ENCODE results near the gene MOCS1.

MOCS1 gene

DNA sequence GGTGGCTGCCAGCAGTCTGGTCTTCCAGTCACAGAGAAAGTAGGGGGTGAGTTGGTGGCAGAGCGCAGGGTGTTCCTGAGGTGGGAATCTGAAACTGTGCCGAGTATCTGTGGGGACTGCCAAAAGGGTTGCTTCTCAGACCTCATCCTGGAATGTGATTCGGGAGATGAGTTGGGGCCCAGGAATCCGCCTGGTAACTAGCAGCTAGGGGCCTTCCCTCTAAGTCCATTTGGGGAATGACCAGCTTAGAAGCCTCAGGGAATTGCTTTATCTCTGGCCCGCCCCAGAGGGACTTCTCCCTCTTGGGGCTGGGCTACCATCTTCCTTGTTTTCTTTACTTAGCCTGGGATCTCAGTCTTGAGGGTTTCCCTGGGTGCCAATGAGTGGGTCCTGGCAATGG is 49.6 kb downstream of the MOCS1 start:
- TF ChIP-seq, protein P1, sequence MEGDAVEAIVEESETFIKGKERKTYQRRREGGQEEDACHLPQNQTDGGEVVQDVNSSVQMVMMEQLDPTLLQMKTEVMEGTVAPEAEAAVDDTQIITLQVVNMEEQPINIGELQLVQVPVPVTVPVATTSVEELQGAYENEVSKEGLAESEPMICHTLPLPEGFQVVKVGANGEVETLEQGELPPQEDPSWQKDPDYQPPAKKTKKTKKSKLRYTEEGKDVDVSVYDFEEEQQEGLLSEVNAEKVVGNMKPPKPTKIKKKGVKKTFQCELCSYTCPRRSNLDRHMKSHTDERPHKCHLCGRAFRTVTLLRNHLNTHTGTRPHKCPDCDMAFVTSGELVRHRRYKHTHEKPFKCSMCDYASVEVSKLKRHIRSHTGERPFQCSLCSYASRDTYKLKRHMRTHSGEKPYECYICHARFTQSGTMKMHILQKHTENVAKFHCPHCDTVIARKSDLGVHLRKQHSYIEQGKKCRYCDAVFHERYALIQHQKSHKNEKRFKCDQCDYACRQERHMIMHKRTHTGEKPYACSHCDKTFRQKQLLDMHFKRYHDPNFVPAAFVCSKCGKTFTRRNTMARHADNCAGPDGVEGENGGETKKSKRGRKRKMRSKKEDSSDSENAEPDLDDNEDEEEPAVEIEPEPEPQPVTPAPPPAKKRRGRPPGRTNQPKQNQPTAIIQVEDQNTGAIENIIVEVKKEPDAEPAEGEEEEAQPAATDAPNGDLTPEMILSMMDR (IDR thresholded peaks at IDR 0.05; ENCODE audit: borderline replicate concordance, insufficient read depth, low read depth, low read length) = no peak
- H3K4me3 ChIP-seq (ENCODE audit: low read depth, low read length) = no peak overlapping the region

DNA sequence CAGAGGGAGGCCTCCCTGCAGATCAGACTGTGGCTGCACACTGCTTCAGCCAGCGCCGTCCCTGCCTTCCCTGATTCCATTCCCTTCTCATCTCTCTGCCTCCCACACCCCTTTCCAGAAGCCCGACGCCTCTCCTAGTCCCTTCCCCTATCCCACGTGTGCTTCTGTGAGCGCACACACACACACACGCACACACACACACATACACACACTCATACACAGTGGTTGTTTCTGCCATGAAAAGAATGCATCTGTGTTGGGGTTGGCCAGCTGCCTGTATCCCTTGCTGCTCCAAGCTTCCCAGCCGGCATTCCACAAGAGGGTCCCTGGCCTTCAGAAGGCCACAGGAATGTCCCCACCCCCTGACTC is 51.7 kb downstream of the MOCS1 start:
- H3K4me3 ChIP-seq (ENCODE audit: low read depth, low read length) = no peak overlapping the region
- TF ChIP-seq, protein P1 (IDR thresholded peaks at IDR 0.05; ENCODE audit: borderline replicate concordance, insufficient read depth, low read depth, low read length) = no peak

DNA sequence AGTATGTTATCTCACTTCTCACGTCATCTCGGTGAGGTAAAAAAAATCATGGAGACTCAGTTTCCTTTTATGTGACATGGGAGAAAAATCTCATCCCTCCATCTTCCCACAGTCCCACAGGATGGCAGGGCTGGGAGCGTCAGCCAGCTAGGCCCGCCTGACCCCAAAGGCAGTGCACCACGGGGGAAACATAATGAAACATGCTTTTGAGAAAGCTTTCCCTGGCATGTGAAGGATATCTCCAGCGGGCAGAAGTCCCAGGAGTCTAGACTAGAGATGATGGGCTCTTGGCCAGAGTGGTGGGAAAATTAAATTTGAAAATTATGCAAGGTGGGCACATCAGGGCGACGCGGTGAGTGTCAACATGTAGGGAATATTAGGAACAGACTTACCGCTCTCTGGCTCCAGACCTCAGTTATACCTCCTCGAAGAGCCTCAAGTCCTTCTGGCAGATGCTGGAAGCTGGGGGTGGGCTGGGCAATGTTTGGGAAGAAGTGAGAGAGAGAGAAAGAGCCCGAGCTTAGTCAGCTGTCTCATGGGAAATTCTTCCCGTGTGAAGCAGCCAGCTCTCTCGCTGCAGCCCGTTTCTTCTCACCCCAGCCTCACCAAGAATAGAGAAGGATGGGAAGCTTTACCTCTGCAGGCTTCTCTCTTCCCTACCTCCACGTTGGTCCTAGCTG is 52.3 kb downstream of the MOCS1 start:
- TF ChIP-seq, protein P1 (IDR thresholded peaks at IDR 0.05; ENCODE audit: borderline replicate concordance, insufficient read depth, low read depth, low read length) = no peak
- H3K4me3 ChIP-seq (ENCODE audit: low read depth, low read length) = no peak overlapping the region

DNA sequence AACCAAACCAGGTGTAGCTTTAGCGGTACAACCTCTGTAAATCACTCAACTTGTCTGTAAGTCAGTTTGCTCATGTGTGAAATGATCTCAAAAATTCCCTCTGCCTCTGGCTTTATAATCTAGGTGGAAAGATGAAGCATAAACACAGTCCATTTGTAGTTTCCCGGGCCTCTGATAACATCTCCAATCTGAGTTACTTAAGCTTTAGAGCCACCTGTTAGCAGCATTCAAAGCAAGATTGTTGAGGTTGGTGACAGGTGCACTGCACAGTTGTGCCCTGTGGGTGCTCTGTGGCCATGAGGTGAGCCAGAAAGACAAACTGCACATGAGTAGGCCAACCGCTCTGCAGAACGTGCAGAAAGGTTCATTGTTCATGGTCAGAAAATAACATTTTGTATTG is 53.7 kb downstream of the MOCS1 start:
- TF ChIP-seq, protein P1 (IDR thresholded peaks at IDR 0.05; ENCODE audit: borderline replicate concordance, insufficient read depth, low read depth, low read length) = no peak
- H3K4me3 ChIP-seq (ENCODE audit: low read depth, low read length) = no peak overlapping the region

DNA sequence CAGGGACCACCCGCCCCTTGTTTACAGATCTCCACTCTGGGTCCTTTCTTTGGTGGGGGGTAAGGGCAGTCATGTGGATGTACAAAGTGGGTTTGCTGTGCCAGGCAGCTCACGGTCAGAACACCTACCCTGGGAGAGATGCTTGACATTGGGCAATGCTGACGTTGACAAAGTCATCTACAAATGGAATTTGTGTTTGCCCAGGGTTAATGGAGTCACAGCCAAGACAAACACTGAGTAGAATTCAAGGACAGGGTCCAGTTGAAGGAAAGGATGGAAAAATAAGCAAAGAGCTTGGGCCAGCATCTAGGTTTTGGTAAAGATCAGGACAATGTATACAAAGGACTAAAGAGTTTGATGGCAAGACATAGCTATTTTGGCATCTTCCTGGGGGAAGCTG is 54.7 kb downstream of the MOCS1 start:
- no peak overlapping the region for H3K4me3 ChIP-seq (ENCODE audit: low read depth, low read length)

DNA sequence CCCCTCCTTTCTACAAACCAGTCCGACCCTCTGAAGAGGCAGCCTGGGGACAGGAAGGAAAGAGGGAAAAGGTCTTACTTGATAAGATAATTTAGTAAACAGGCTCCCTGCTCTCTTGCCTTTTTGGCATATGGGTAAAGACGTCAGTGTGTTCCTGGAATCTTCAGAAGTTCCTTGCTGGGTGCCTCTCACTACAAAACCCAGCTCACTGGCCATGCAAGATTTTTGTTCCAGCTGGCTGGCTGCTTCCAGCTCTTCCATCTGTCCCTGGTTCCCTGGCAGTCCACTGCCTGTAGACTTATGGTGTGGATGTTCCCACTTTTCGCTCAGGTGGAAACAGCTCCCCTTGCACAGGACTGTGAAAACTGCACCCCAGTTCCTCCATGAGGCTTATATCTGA is 57.4 kb downstream of the MOCS1 start:
- no peak overlapping the region for H3K4me3 ChIP-seq (ENCODE audit: low read depth, low read length)
- TF ChIP-seq, protein P1 (IDR thresholded peaks at IDR 0.05; ENCODE audit: borderline replicate concordance, insufficient read depth, low read depth, low read length) = no peak

More for the DNA sequence above, 54.7 kb downstream of the MOCS1 start:
- TF ChIP-seq, protein P1 (IDR thresholded peaks at IDR 0.05; ENCODE audit: borderline replicate concordance, insufficient read depth, low read depth, low read length) = no peak

DNA sequence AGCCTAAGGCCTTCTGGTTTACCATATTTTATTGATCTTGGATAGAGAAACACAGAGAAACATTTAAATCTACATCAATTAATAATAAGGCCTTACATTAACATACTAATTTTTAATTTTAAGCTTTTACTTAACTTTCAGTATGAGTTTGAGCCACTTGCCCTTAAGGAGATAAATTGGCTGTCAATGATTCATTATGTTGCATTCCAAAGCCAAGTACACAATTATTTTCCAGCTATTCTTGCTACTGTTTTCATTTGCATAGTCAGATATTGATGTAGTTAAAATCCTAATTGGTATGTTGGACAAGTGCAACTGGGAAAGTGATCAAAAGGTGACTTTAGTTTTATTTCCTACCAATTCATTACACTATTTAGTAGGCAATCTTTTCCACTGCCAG is 58.2 kb downstream of the MOCS1 start:
- no peak overlapping the region for H3K4me3 ChIP-seq (ENCODE audit: low read depth, low read length)

More for the DNA sequence above, 58.2 kb downstream of the MOCS1 start:
- TF ChIP-seq, protein P1 (IDR thresholded peaks at IDR 0.05; ENCODE audit: borderline replicate concordance, insufficient read depth, low read depth, low read length) = no peak

All from GM12875 (cell line).